ENCODE results near the gene WFIKKN1. TPM values are rescaled to one million over a fixed set of nuclear protein-coding genes. Genes with fewer than 3 reads are reported as not detected.

Gene WFIKKN1
- total RNA-seq, 1 experiment from 2014 or later = 12.3 TPM

DNA sequence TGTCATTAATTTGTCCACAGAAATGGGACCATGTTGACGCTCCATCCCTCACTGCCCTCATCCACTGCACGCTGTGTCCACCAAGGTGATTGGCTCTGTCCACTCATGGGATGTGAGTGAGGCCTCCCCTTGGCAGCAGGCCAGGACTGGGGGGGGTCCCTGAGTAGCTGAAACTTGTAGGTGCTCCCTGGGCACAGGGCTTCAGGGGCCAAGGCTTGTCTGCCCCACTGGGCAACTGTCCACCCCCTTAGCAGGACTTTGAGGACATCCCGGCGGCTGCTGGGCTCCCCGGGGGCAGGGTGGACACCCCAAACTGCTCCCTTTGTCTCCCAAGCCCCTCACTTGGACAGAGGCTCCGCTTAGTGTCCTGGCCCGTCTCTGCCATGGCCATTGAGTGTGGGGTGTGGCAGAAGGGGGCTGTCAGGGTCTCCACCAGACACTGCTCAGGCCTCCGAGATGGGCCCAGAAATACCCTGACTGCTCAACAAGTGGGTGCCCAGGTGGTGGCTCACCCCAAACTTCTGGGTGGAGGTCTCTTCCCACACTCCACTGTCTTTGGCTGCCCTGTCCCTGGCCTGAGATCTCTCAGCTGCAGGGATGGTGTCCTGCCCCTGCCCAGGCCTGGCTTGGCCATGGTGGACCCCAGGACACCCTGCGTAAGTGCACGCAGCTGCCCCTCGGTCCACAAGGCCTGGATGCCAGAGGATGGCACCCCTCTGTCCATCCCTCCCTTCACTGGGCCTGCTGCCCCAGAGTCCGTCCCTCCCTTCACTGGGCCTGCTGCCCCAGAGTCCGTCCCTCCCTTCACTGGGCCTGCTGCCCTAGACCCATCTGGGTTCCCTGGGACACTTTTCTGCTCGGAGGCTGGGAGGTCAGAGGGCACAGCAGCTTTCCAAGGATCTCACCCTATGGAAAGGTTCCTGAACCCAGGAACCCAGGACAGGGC, 43.9 kb upstream of the WFIKKN1 start (continued):
- TF ChIP-seq, protein P1, sequence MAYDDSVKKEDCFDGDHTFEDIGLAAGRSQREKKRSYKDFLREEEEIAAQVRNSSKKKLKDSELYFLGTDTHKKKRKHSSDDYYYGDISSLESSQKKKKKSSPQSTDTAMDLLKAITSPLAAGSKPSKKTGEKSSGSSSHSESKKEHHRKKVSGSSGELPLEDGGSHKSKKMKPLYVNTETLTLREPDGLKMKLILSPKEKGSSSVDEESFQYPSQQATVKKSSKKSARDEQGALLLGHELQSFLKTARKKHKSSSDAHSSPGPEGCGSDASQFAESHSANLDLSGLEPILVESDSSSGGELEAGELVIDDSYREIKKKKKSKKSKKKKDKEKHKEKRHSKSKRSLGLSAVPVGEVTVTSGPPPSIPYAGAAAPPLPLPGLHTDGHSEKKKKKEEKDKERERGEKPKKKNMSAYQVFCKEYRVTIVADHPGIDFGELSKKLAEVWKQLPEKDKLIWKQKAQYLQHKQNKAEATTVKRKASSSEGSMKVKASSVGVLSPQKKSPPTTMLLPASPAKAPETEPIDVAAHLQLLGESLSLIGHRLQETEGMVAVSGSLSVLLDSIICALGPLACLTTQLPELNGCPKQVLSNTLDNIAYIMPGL (CRISPR knock-in tag; IDR thresholded peaks at IDR 0.05) = no peak
- TF ChIP-seq, protein P2, sequence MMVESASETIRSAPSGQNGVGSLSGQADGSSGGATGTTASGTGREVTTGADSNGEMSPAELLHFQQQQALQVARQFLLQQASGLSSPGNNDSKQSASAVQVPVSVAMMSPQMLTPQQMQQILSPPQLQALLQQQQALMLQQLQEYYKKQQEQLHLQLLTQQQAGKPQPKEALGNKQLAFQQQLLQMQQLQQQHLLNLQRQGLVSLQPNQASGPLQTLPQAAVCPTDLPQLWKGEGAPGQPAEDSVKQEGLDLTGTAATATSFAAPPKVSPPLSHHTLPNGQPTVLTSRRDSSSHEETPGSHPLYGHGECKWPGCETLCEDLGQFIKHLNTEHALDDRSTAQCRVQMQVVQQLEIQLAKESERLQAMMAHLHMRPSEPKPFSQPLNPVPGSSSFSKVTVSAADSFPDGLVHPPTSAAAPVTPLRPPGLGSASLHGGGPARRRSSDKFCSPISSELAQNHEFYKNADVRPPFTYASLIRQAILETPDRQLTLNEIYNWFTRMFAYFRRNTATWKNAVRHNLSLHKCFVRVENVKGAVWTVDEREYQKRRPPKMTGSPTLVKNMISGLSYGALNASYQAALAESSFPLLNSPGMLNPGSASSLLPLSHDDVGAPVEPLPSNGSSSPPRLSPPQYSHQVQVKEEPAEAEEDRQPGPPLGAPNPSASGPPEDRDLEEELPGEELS (CRISPR knock-in tag; IDR thresholded peaks at IDR 0.05) = peak; percentile 4; the same call in 1 of the 2 replicates

DNA sequence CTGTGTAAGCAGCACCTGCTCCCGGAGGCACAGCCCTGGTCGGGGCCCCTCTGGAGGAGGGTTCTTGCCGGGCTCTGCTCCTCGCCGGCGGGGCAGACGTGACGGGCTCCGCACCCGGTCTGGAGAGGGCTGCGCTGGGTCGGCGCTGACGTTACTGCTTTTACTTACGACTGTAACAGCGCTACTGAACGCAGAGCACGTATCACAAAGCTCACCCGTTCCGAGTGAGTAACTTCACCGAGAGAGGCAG, 42.2 kb upstream of the WFIKKN1 start:
- DNase-seq (ENCODE audit: low spot score) (peak; percentile 60), ATAC-seq (peak; percentile 1; the same call in 1 of the 2 replicates)
- H3K9me3 Mint-ChIP-seq = no peaks in the 10 kb centered on the region
- peaks cover 44% of the 10 kb centered on the region for H3K27me3 Mint-ChIP-seq (ENCODE audit: low read depth)
- H3K4me3 Mint-ChIP-seq = peak overlapping the region; percentile 89
- peaks cover 20% of the 10 kb centered on the region for H3K4me1 Mint-ChIP-seq
- peaks cover 2% of the 10 kb centered on the region for H3K36me3 Mint-ChIP-seq
- H3K27ac Mint-ChIP-seq = peak overlapping the region; percentile 97
- TF ChIP-seq TCF7 (CRISPR knock-in tag; IDR thresholded peaks at IDR 0.05; ENCODE audit: low read depth) (peak; percentile 54; the same call in 1 of the 2 replicates), ZNF121 (CRISPR knock-in tag; IDR thresholded peaks at IDR 0.05) (no peak), ZNF317 (CRISPR knock-in tag; IDR thresholded peaks at IDR 0.05; ENCODE audit: borderline replicate concordance, low read depth) (no peak), FOXP1 (CRISPR knock-in tag; IDR thresholded peaks at IDR 0.05; ENCODE audit: borderline replicate concordance) (no peak), GTF2I (CRISPR knock-in tag; conservative IDR thresholded peaks at IDR 0.05) (no peak)
- TF ChIP-seq, protein P3, sequence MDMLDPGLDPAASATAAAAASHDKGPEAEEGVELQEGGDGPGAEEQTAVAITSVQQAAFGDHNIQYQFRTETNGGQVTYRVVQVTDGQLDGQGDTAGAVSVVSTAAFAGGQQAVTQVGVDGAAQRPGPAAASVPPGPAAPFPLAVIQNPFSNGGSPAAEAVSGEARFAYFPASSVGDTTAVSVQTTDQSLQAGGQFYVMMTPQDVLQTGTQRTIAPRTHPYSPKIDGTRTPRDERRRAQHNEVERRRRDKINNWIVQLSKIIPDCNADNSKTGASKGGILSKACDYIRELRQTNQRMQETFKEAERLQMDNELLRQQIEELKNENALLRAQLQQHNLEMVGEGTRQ (CRISPR knock-in tag; IDR thresholded peaks at IDR 0.05) = no peak
- TF ChIP-seq, protein P4, sequence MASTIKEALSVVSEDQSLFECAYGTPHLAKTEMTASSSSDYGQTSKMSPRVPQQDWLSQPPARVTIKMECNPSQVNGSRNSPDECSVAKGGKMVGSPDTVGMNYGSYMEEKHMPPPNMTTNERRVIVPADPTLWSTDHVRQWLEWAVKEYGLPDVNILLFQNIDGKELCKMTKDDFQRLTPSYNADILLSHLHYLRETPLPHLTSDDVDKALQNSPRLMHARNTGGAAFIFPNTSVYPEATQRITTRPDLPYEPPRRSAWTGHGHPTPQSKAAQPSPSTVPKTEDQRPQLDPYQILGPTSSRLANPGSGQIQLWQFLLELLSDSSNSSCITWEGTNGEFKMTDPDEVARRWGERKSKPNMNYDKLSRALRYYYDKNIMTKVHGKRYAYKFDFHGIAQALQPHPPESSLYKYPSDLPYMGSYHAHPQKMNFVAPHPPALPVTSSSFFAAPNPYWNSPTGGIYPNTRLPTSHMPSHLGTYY (CRISPR knock-in tag; IDR thresholded peaks at IDR 0.05) = no peak
- TF ChIP-seq, protein P5, sequence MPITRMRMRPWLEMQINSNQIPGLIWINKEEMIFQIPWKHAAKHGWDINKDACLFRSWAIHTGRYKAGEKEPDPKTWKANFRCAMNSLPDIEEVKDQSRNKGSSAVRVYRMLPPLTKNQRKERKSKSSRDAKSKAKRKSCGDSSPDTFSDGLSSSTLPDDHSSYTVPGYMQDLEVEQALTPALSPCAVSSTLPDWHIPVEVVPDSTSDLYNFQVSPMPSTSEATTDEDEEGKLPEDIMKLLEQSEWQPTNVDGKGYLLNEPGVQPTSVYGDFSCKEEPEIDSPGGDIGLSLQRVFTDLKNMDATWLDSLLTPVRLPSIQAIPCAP (CRISPR knock-in tag; IDR thresholded peaks at IDR 0.05) = no peak
- CTCF ChIA-PET = interaction anchor here (1.1 to 2.3 kb wide), 5 partner anchors 9 to 72 kb away, joined by 3 to 7 read pairs (median 5); no protein-coding TSS in a partner anchor
- POLR2A ChIA-PET = no interaction called here

DNA sequence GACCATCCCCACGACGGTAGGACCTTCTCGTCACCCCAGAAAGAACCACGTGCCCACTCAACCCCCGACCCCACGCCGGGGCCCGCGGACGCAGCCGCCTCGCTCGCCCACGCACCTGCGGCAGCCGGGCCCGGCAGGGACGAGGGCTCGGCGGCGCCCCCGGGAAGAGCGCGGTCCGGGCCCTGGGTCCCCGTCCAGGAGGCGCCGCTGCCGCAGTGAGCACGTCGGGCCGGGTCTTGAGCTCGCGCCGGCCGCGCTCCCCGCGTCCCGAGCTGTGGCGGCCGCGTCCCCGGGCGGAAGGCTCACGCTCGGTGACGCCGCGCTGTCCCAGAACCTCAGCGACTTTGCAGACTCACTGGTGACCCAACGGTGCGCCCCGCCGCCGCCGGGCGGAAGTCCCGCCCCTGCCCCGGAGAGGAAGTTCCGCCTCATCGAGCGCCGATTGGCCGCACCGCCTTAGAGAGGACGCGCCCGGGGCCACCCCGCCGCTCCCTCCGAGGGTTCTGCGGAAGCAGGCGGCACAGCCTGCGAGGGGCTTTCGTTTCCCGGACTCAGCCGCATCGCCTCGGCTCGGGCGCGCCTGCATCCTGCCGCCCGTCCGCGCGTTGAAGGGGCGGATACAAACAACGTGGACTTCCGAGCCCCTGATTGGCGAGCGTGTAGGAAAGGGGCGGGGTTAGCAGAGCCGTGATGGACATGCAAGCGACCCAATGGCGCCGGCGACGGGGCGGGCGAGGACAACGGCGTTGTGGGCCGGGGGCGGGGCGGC, 41.7 kb upstream of the WFIKKN1 start:
- CTCF ChIA-PET = interaction anchor here (0.6 to 2.3 kb wide), 6 partner anchors 10 to 93 kb away, joined by 3 to 7 read pairs (median 5); no protein-coding TSS in a partner anchor
- POLR2A ChIA-PET = no interaction called here
- Mint-ChIP-seq H3K4me1 (peaks cover 20% of the 10 kb centered on the region), H3K4me3 (peak overlapping the region; percentile 98), H3K27ac (peak overlapping the region; percentile 100), H3K36me3 (peaks cover 2% of the 10 kb centered on the region), H3K27me3 (ENCODE audit: low read depth) (peaks cover 44% of the 10 kb centered on the region), H3K9me3 (no peaks in the 10 kb centered on the region)
- DNase-seq (ENCODE audit: low spot score) (peak; percentile 96), ATAC-seq (peak; percentile 75)
- TF ChIP-seq, protein P6, sequence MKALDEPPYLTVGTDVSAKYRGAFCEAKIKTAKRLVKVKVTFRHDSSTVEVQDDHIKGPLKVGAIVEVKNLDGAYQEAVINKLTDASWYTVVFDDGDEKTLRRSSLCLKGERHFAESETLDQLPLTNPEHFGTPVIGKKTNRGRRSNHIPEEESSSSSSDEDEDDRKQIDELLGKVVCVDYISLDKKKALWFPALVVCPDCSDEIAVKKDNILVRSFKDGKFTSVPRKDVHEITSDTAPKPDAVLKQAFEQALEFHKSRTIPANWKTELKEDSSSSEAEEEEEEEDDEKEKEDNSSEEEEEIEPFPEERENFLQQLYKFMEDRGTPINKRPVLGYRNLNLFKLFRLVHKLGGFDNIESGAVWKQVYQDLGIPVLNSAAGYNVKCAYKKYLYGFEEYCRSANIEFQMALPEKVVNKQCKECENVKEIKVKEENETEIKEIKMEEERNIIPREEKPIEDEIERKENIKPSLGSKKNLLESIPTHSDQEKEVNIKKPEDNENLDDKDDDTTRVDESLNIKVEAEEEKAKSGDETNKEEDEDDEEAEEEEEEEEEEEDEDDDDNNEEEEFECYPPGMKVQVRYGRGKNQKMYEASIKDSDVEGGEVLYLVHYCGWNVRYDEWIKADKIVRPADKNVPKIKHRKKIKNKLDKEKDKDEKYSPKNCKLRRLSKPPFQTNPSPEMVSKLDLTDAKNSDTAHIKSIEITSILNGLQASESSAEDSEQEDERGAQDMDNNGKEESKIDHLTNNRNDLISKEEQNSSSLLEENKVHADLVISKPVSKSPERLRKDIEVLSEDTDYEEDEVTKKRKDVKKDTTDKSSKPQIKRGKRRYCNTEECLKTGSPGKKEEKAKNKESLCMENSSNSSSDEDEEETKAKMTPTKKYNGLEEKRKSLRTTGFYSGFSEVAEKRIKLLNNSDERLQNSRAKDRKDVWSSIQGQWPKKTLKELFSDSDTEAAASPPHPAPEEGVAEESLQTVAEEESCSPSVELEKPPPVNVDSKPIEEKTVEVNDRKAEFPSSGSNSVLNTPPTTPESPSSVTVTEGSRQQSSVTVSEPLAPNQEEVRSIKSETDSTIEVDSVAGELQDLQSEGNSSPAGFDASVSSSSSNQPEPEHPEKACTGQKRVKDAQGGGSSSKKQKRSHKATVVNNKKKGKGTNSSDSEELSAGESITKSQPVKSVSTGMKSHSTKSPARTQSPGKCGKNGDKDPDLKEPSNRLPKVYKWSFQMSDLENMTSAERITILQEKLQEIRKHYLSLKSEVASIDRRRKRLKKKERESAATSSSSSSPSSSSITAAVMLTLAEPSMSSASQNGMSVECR (CRISPR knock-in tag; IDR thresholded peaks at IDR 0.05; ENCODE audit: borderline replicate concordance) = peak; percentile 73; the same call in 1 of the 2 replicates
- TF ChIP-seq NFE2L1 (CRISPR knock-in tag; IDR thresholded peaks at IDR 0.05) (0 out of 2 replicates have a peak, but pooled peaks have one; percentile 27), GABPB1 (CRISPR knock-in tag; IDR thresholded peaks at IDR 0.05) (peak; percentile 66; the same call in 1 of the 2 replicates), FOXP1 (CRISPR knock-in tag; IDR thresholded peaks at IDR 0.05; ENCODE audit: borderline replicate concordance) (peak; percentile 62; the same call in 1 of the 2 replicates)
- TF ChIP-seq, protein P7, sequence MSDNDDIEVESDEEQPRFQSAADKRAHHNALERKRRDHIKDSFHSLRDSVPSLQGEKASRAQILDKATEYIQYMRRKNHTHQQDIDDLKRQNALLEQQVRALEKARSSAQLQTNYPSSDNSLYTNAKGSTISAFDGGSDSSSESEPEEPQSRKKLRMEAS (CRISPR knock-in tag; IDR thresholded peaks at IDR 0.05) = 0 out of 2 replicates have a peak, but pooled peaks have one; percentile 65
- TF ChIP-seq, protein P8, sequence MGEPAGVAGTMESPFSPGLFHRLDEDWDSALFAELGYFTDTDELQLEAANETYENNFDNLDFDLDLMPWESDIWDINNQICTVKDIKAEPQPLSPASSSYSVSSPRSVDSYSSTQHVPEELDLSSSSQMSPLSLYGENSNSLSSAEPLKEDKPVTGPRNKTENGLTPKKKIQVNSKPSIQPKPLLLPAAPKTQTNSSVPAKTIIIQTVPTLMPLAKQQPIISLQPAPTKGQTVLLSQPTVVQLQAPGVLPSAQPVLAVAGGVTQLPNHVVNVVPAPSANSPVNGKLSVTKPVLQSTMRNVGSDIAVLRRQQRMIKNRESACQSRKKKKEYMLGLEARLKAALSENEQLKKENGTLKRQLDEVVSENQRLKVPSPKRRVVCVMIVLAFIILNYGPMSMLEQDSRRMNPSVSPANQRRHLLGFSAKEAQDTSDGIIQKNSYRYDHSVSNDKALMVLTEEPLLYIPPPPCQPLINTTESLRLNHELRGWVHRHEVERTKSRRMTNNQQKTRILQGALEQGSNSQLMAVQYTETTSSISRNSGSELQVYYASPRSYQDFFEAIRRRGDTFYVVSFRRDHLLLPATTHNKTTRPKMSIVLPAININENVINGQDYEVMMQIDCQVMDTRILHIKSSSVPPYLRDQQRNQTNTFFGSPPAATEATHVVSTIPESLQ (CRISPR knock-in tag; IDR thresholded peaks at IDR 0.05) = no peak
